CD4-positive, alpha-beta memory T cell (primary cell): ENCODE measurements around the gene STAMBPL1. TPM values are rescaled to one million over a fixed set of nuclear protein-coding genes. Genes with fewer than 3 reads are reported as not detected.

ENCODE experiments used
- CTCF ChIA-PET: fragments of 350-600 bp; sonication (Branson Sonifier 250); formaldehyde crosslinking; loops from one replicate; lab custom pipeline; 2021; ENCODE audit warnings: inconsistent platforms; ENCODE audit not compliant: partially characterized antibody; lab: Charles Lee
- POLR2A ChIA-PET: fragments of 350-600 bp; sonication (Branson Sonifier 250); formaldehyde crosslinking; loops from one replicate; lab custom pipeline; 2021; ENCODE audit not compliant: partially characterized antibody; lab: Charles Lee
- DNase-seq, 5 donors: peaks; one replicate each; pipeline versions ENCODE4 v3.0.0 to v3.0.0-alpha.2; 2020 to 2022; ENCODE audit warnings: mixed read lengths in 1 of 5
- H3K27ac ChIP-seq: one replicate; pipeline ENCODE4 v1.7.0; 2013; ENCODE audit warnings: low read depth, low read length
- H3K27me3 ChIP-seq: 2 replicates; pipeline ENCODE4 v1.7.0; 2013; ENCODE audit warnings: mild to moderate bottlenecking, low read length, moderate library complexity; ENCODE audit not compliant: insufficient read depth
- H3K36me3 ChIP-seq: 2 replicates; pipeline ENCODE4 v1.7.0; 2013; ENCODE audit warnings: mild to moderate bottlenecking, low read length, moderate library complexity; ENCODE audit not compliant: insufficient read depth
- H3K4me1 ChIP-seq: 2 replicates; pipeline ENCODE4 v1.7.0; 2013; ENCODE audit warnings: mild to moderate bottlenecking, low read length, moderate library complexity; ENCODE audit not compliant: insufficient read depth
- H3K4me3 ChIP-seq, 2 donors: one replicate each; pipeline ENCODE4 v1.7.0; 2013; ENCODE audit warnings: low read length in 2 of 2, mild to moderate bottlenecking in 1 of 2
- H3K9me3 ChIP-seq, 2 donors: one replicate each; pipeline ENCODE4 v1.7.0; 2013; ENCODE audit warnings: low read length in 2 of 2, control low read depth in 1 of 2; ENCODE audit not compliant: control insufficient read depth in 1 of 2
- H3K27ac Mint-ChIP-seq, 7 donors: one replicate each; pipeline ENCODE4 v1.8.0; 2020 to 2021; ENCODE audit warnings: mixed read lengths in 7 of 7, mild to moderate bottlenecking in 6 of 7, inconsistent platforms in 3 of 7, moderate library complexity in 3 of 7
- H3K27me3 Mint-ChIP-seq, 2 donors: one replicate each; pipeline ENCODE4 v1.8.0; 2020 to 2021; ENCODE audit warnings: mixed read lengths in 2 of 2
- H3K36me3 Mint-ChIP-seq, 2 donors: one replicate each; pipeline ENCODE4 v1.8.0; 2020 to 2021; ENCODE audit warnings: mixed read lengths in 2 of 2, inconsistent platforms in 1 of 2, mild to moderate bottlenecking in 1 of 2
- H3K4me1 Mint-ChIP-seq, 4 donors: one replicate each; pipeline ENCODE4 v1.8.0; 2020 to 2021; ENCODE audit warnings: mixed read lengths in 4 of 4, mild to moderate bottlenecking in 1 of 4
- H3K4me3 Mint-ChIP-seq, 8 donors: one replicate each; pipeline ENCODE4 v1.8.0; 2020 to 2021; ENCODE audit warnings: mixed read lengths in 8 of 8, mild to moderate bottlenecking in 7 of 8, moderate library complexity in 6 of 8, inconsistent platforms in 3 of 8
- H3K9me3 Mint-ChIP-seq, 8 donors: one replicate each; pipeline ENCODE4 v1.8.0; 2020 to 2021; ENCODE audit warnings: mixed read lengths in 8 of 8, mild to moderate bottlenecking in 5 of 8, inconsistent platforms in 3 of 8, moderate library complexity in 1 of 8
- intact Hi-C: fragments of 100-400 bp; cut with micrococcal nuclease; formaldehyde crosslinking; loops from one replicate; pipeline ENCODE4 v1.15.1; 2023
- polyA plus RNA-seq, 2 donors: library from polyadenylated mRNA; unstranded; fragments of 300-500 nt; fragmentation: Illumina TruSeq; gene quantifications; one replicate each; pipeline ENCODE4 v1.2.3, GENCODE V29; 2021
- total RNA-seq, 2 experiments: library from RNA; stranded (reverse); gene quantifications; one replicate each; pipeline ENCODE4 v1.2.3, GENCODE V29; 2021

STAMBPL1 gene
- total and polyA plus RNA-seq, 4 experiments from 2014 or later: 5.3 to 43.2 (median 24.9) TPM

- Histone ChIP-seq H3K4me1 (no peaks in the 10 kb centered on the region), H3K27ac (no peak overlapping the region), H3K27me3 (no peaks in the 10 kb centered on the region), H3K9me3 (no peaks in the 10 kb centered on the region), H3K4me3 (no peak overlapping the region), H3K36me3 (peaks cover 30% of the 10 kb centered on the region)
- Mint-ChIP-seq H3K4me1 (peaks cover 0 to 5% (median 3%) of the 10 kb centered on the region in 4 donors), H3K9me3 (no peaks in the 10 kb centered on the region), H3K27ac (peak overlapping the region in 2 of 7 donors; percentile 49 to 68), H3K36me3 (peaks cover 49 to 76% of the 10 kb centered on the region in 2 donors), H3K27me3 (no peaks in the 10 kb centered on the region), H3K4me3 (no peak overlapping the region)
- DNase-seq: no peak
- ChIA-PET POLR2A (interaction anchor here (1.4 kb wide), 1 partner anchor 26 kb away, joined by 3 read pairs; no protein-coding TSS in a partner anchor), CTCF (interaction anchor here (1.0 to 2.2 kb wide), 5 partner anchors 10 to 71 kb away, joined by 3 to 6 read pairs (median 4); no protein-coding TSS in a partner anchor)
- intact Hi-C loops: no loop called here
These were observed 26.9 kb downstream of the STAMBPL1 start for GRCh38 chr10:88906921-88907320.

- Histone ChIP-seq H3K9me3 (no peaks in the 10 kb centered on the region), H3K36me3 (peaks cover 31% of the 10 kb centered on the region), H3K27me3 (no peaks in the 10 kb centered on the region), H3K27ac (no peak overlapping the region), H3K4me1 (no peaks in the 10 kb centered on the region), H3K4me3 (no peak overlapping the region)
- ChIA-PET POLR2A (interaction anchor here (1.8 kb wide), 1 partner anchor 28 kb away, joined by 4 read pairs; the partner anchor contains the start of gene STAMBPL1), CTCF (interaction anchor here (1.7 to 2.2 kb wide), 3 partner anchors 11 to 72 kb away, joined by 4 to 7 read pairs (median 6); no protein-coding TSS in a partner anchor)
- H3K27me3 Mint-ChIP-seq: no peaks in the 10 kb centered on the region
- peaks cover 50 to 81% of the 10 kb centered on the region in 2 donors for H3K36me3 Mint-ChIP-seq
- intact Hi-C loops: no loop called here
- no peak for DNase-seq
- H3K4me1 Mint-ChIP-seq: peaks cover 0 to 5% (median 3%) of the 10 kb centered on the region in 4 donors
- H3K9me3 Mint-ChIP-seq: no peaks in the 10 kb centered on the region
- peak overlapping the region in 3 of 7 donors; percentile 14 to 68 (median 23) for H3K27ac Mint-ChIP-seq
- H3K4me3 Mint-ChIP-seq: no peak overlapping the region
These were observed 28.1 kb downstream of the STAMBPL1 start for GRCh38 chr10:88908194-88908593.

DNA sequence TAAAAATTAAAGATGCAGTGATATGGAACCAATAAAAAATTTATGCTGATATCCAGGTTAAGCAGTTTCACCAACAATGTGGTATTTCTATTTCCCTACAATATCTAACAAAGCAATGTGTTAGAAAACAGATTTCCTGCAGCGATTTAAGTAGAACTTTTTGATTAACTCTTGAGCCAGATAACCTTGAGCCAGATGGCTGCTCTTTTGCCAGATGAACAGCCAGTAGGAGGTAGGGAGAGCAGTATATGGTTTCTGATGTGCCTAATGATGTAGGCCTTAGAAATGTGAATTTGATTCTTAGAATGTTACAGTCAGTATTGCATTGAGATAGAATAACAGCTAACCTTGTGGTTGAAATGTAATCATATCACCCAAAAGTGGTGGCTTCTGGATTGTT lies 31.1 kb downstream of the STAMBPL1 start:
- Histone ChIP-seq H3K4me3 (no peak overlapping the region), H3K9me3 (no peaks in the 10 kb centered on the region), H3K4me1 (no peaks in the 10 kb centered on the region), H3K27ac (no peak overlapping the region), H3K36me3 (peaks cover 25% of the 10 kb centered on the region), H3K27me3 (no peaks in the 10 kb centered on the region)
- H3K36me3 Mint-ChIP-seq: peaks cover 54 to 73% of the 10 kb centered on the region in 2 donors
- H3K4me3 Mint-ChIP-seq: no peak overlapping the region
- CTCF ChIA-PET: interaction anchor here (1.8 kb wide), 2 partner anchors 22 to 75 kb away, joined by 4 read pairs; no protein-coding TSS in a partner anchor
- POLR2A ChIA-PET: no interaction called here
- H3K27ac Mint-ChIP-seq: peak overlapping the region in 3 of 7 donors; percentile 6 to 46 (median 14)
- intact Hi-C loops: no loop called here
- H3K27me3 Mint-ChIP-seq: no peaks in the 10 kb centered on the region
- DNase-seq: no peak
- H3K4me1 Mint-ChIP-seq: peaks cover 0 to 5% (median 4%) of the 10 kb centered on the region in 4 donors
- H3K9me3 Mint-ChIP-seq: no peaks in the 10 kb centered on the region

DNA sequence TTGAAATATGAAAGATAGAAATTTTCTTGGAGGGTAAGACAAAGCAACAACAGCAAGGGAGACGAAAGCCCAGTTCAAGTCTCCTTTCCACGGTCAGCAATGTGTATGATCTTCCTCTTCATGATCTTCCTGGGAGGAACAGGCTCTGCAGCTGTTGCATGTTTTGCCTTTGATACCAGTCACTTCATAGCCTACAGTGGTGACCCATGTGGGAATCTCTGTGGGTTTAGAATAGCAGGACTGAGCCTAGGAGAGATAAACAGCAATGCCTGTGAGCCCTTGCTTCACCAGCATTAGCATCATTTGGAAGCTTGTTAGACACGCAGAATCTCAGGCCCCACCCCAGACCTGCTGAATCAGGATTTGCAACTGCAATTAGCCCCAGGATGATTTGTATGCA lies 31.8 kb downstream of the STAMBPL1 start:
- ChIA-PET CTCF (interaction anchor here (1.8 kb wide), 1 partner anchor 21 kb away, joined by 4 read pairs; no protein-coding TSS in a partner anchor), POLR2A (no interaction called here)
- Mint-ChIP-seq H3K36me3 (peaks cover 53 to 72% of the 10 kb centered on the region in 2 donors), H3K27me3 (no peaks in the 10 kb centered on the region), H3K4me1 (peaks cover 0 to 5% (median 3%) of the 10 kb centered on the region in 4 donors), H3K4me3 (no peak overlapping the region), H3K9me3 (no peaks in the 10 kb centered on the region), H3K27ac (peak overlapping the region in 1 of 7 donors; percentile 45)
- Histone ChIP-seq H3K4me3 (no peak overlapping the region), H3K27ac (no peak overlapping the region), H3K9me3 (no peaks in the 10 kb centered on the region), H3K27me3 (no peaks in the 10 kb centered on the region), H3K36me3 (peaks cover 25% of the 10 kb centered on the region), H3K4me1 (no peaks in the 10 kb centered on the region)
- DNase-seq: no peak
- intact Hi-C loops: no loop called here

GRCh38 chr10:88913127-88913526 lies 33.1 kb downstream of the STAMBPL1 start:
- Histone ChIP-seq H3K4me1 (no peaks in the 10 kb centered on the region), H3K4me3 (no peak overlapping the region), H3K27me3 (no peaks in the 10 kb centered on the region), H3K9me3 (no peaks in the 10 kb centered on the region), H3K36me3 (peaks cover 18% of the 10 kb centered on the region), H3K27ac (no peak overlapping the region)
- intact Hi-C loops: no loop called here
- no peaks in the 10 kb centered on the region for H3K9me3 Mint-ChIP-seq
- H3K36me3 Mint-ChIP-seq: peaks cover 49 to 73% of the 10 kb centered on the region in 2 donors
- ChIA-PET POLR2A (no interaction called here), CTCF (interaction anchor here (1.3 to 1.8 kb wide), 2 partner anchors 20 to 77 kb away, joined by 4 read pairs; no protein-coding TSS in a partner anchor)
- peaks cover 0 to 3% (median under 1%) of the 10 kb centered on the region in 4 donors for H3K4me1 Mint-ChIP-seq
- H3K4me3 Mint-ChIP-seq: no peak overlapping the region
- no peak for DNase-seq
- H3K27ac Mint-ChIP-seq: peak overlapping the region in 2 of 7 donors; percentile 26 to 46
- H3K27me3 Mint-ChIP-seq: no peaks in the 10 kb centered on the region

GRCh38 chr10:88913788-88914187 lies 33.7 kb downstream of the STAMBPL1 start:
- CTCF ChIA-PET: no interaction called here
- Histone ChIP-seq H3K9me3 (no peaks in the 10 kb centered on the region), H3K36me3 (peaks cover 18% of the 10 kb centered on the region), H3K27ac (no peak overlapping the region), H3K4me3 (no peak overlapping the region), H3K4me1 (no peaks in the 10 kb centered on the region), H3K27me3 (no peaks in the 10 kb centered on the region)
- H3K27ac Mint-ChIP-seq: no peak overlapping the region
- intact Hi-C loops: no loop called here
- DNase-seq: no peak
- H3K36me3 Mint-ChIP-seq: peaks cover 43 to 71% of the 10 kb centered on the region in 2 donors
- no peaks in the 10 kb centered on the region for H3K27me3 Mint-ChIP-seq
- H3K9me3 Mint-ChIP-seq: no peaks in the 10 kb centered on the region
- H3K4me1 Mint-ChIP-seq: peaks cover 0 to 2% (median 0%) of the 10 kb centered on the region in 4 donors
- POLR2A ChIA-PET: no interaction called here
- no peak overlapping the region for H3K4me3 Mint-ChIP-seq

DNA sequence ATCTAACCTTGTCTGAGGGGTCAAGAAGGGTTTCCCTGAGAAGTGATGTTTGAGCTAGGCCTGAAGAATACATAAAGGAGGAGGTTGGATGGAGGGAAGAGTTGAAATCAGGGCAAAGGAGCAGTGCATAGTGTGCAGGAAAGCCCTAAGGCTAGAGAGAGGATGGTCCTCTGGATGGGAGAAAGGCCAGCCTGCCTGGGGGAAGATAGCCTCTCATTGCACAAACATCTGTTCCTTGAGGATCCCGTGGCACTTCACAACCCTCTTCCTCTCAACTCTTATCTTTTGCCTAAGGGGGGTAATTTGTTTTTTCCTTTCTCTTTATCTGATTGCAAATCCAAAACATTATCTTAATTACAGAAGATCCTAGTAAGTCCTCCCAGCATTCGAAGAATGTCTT lies 35.7 kb downstream of the STAMBPL1 start:
- POLR2A ChIA-PET: no interaction called here
- Mint-ChIP-seq H3K36me3 (peaks cover 46 to 75% of the 10 kb centered on the region in 2 donors), H3K4me1 (peaks cover 0 to 2% (median 0%) of the 10 kb centered on the region in 4 donors), H3K4me3 (no peak overlapping the region), H3K27ac (peak overlapping the region in 4 of 7 donors; percentile 15 to 67 (median 36)), H3K27me3 (no peaks in the 10 kb centered on the region), H3K9me3 (no peaks in the 10 kb centered on the region)
- Histone ChIP-seq H3K27me3 (no peaks in the 10 kb centered on the region), H3K36me3 (peaks cover 24% of the 10 kb centered on the region), H3K9me3 (no peaks in the 10 kb centered on the region), H3K27ac (no peak overlapping the region), H3K4me1 (no peaks in the 10 kb centered on the region), H3K4me3 (no peak overlapping the region)
- CTCF ChIA-PET: interaction anchor here (0.8 to 1.4 kb wide), 2 partner anchors 17 to 284 kb away, joined by 3 read pairs; no protein-coding TSS in a partner anchor
- intact Hi-C loops: no loop called here
- no peak for DNase-seq
